GM10266 (cell line): ENCODE data around the gene DEFB124.
"Not testable (repeated sequence)": the region's sequence is repeated elsewhere in the genome, so short reads cannot be mapped to it uniquely, and the experiment has no call there.

Experiments
- DNase-seq: peaks from one replicate; pipeline ENCODE4 v3.0.0; 2012; ENCODE audit errors: extremely low spot score
- TF ChIP-seq, protein P1 (sequence below): IDR thresholded peaks from 2 replicates; pipeline ENCODE4 v1.5.1; 2012; ENCODE audit warnings: mild to moderate bottlenecking, low read depth; ENCODE audit not compliant: control insufficient read depth, insufficient read depth; ENCODE audit errors: missing control alignments

Gene DEFB124

GRCh38 chr20:31474758-31475427, at the start of gene DEFB124, which contains the start of gene REM1:
Gene DEFB124, minus strand, starts transcription at chr20:31475127. Its CDS starts 2,114 bp downstream, at chr20:31473013.
Gene REM1, plus strand, starts transcription at chr20:31475288. Its CDS starts 1,158 bp downstream, at chr20:31476446.
- TF ChIP-seq, protein P1, sequence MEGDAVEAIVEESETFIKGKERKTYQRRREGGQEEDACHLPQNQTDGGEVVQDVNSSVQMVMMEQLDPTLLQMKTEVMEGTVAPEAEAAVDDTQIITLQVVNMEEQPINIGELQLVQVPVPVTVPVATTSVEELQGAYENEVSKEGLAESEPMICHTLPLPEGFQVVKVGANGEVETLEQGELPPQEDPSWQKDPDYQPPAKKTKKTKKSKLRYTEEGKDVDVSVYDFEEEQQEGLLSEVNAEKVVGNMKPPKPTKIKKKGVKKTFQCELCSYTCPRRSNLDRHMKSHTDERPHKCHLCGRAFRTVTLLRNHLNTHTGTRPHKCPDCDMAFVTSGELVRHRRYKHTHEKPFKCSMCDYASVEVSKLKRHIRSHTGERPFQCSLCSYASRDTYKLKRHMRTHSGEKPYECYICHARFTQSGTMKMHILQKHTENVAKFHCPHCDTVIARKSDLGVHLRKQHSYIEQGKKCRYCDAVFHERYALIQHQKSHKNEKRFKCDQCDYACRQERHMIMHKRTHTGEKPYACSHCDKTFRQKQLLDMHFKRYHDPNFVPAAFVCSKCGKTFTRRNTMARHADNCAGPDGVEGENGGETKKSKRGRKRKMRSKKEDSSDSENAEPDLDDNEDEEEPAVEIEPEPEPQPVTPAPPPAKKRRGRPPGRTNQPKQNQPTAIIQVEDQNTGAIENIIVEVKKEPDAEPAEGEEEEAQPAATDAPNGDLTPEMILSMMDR = no peak
- DNase-seq = no peak

GRCh38 chr20:31523361-31524283, 48.7 kb upstream of the DEFB124 start:
- TF ChIP-seq, protein P1 = no peak
- no peak for DNase-seq

DNA sequence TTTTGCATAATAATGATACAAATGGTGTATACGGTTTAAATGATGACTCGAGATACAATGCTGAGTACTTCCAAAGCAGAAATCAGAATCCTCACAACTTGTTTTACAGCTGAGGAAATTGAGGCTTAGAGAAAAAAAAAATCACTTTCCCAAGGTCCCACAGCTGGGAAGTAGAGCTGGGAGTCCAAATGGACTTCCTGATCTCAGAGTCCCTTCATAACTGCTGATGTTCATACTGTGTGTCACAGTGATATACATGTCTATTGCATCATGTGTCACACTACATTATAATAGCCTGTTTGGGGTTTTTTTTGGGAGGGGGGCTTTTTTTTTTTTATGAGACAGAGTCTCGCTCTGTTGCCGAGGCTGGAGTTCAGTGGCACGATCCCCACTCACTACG, 47.8 kb upstream of the DEFB124 start:
- TF ChIP-seq, protein P1 = no peak
- DNase-seq = no peak

DNA sequence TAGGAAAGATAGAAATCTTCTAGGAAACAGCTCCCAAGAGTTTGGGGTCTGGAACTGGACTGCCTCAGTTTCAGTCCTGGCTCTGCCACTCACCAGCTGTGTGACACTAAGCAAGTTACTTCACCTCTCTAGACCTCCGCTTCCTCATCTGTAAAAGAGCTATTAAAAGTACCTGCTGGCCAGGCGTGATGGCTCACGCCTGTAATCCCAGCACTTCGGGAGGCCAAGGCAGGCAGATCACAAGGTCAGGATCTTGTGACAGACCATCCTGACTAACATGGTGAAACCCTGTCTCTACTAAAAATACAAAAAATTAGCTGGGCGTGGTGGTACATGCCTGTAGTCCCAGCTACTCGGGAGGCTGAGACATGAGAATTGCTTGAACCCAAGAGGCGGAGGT, 46.3 kb upstream of the DEFB124 start:
- DNase-seq = not testable (repeated sequence)

- no peak for DNase-seq
- TF ChIP-seq, protein P1 = no peak
Measured at GRCh38 chr20:31517373-31517772, 42.4 kb upstream of the DEFB124 start.

- TF ChIP-seq, protein P1 = no peak
Measured at GRCh38 chr20:31516651-31517050, 41.7 kb upstream of the DEFB124 start.

GRCh38 chr20:31516166-31516565, 41.2 kb upstream of the DEFB124 start:
- TF ChIP-seq, protein P1 = no peak
- DNase-seq = no peak

More at GRCh38 chr20:31516651-31517050, 41.7 kb upstream of the DEFB124 start:
- no peak for DNase-seq
